ENCODE results near the gene PRKACA.

Gene PRKACA

GRCh38 chr19:14117668-14118164 lies at the start of gene PRKACA:
PRKACA (minus strand) TSS chr19:14117762; CDS start chr19:14117547, 215 bp downstream.
- peak; percentile 96 for DNase-seq

- DNase-seq, result no peak
These were observed 49.5 kb upstream of the PRKACA start for GRCh38 chr19:14166999-14167575.

- no peak for DNase-seq
These were observed 48.6 kb upstream of the PRKACA start for GRCh38 chr19:14165990-14166830.

GRCh38 chr19:14164724-14165493 lies 47.3 kb upstream of the PRKACA start:
- no peak for DNase-seq

GRCh38 chr19:14164082-14164481 lies 46.5 kb upstream of the PRKACA start:
- no peak for DNase-seq

- DNase-seq, result no peak
These were observed 45.3 kb upstream of the PRKACA start for GRCh38 chr19:14162871-14163297.

- no peak for DNase-seq
These were observed 43.7 kb upstream of the PRKACA start for GRCh38 chr19:14161305-14161704.

- DNase-seq, result no peak
These were observed 42.6 kb upstream of the PRKACA start for GRCh38 chr19:14160017-14160703.

- no peak for DNase-seq
These were observed 41.5 kb upstream of the PRKACA start for GRCh38 chr19:14159059-14159458.

- DNase-seq, result no peak
These were observed 40.9 kb upstream of the PRKACA start for GRCh38 chr19:14158276-14159023.

GRCh38 chr19:14156971-14157717 lies 39.6 kb upstream of the PRKACA start:
- no peak for DNase-seq

- no peak for DNase-seq
These were observed 38.6 kb upstream of the PRKACA start for GRCh38 chr19:14156122-14156521.

- DNase-seq, result no peak
These were observed 37.8 kb upstream of the PRKACA start for GRCh38 chr19:14155371-14155770.

- no peak for DNase-seq
These were observed 35.2 kb upstream of the PRKACA start for GRCh38 chr19:14152713-14153112.

GRCh38 chr19:14150770-14151661 lies 33.5 kb upstream of the PRKACA start:
- DNase-seq, result no peak

GRCh38 chr19:14150041-14150769 lies 32.6 kb upstream of the PRKACA start:
- DNase-seq, result no peak

- peak; percentile 26 to 34 for DNase-seq
These were observed 32.0 kb upstream of the PRKACA start for GRCh38 chr19:14149509-14149994.

- no peak for DNase-seq
These were observed 31.3 kb upstream of the PRKACA start for GRCh38 chr19:14148751-14149410.

Data from stimulated activated CD4-positive, alpha-beta T cell treated with anti-CD3 and anti-CD28 coated beads, Interleukin-2, amount 100 ng/mL, for 48 hours (primary cell).